HEK293 (cell line): ENCODE results near the gene ARHGDIA.

Experiments
- CTCF ChIA-PET: fragments of 350-600 bp; formaldehyde crosslinking; extraction: SDS; loops from one replicate; lab custom pipeline; 2021; ENCODE audit warnings: antibody characterized with exemption; lab: Yijun Ruan, JAX
- POLR2A ChIA-PET: fragments of 300-600 bp; formaldehyde crosslinking; extraction: SDS; loops from one replicate; lab custom pipeline; 2020; ENCODE audit warnings: antibody characterized with exemption, inconsistent platforms; lab: Yijun Ruan, JAX
- H3K27ac ChIP-seq: fragments of 200-500 bp; sonication (Bioruptor generic); 2 replicates; pipeline ENCODE4 v1.5.1; 2014; ENCODE audit warnings: low read depth, low read length, control low read depth, inconsistent platforms; ENCODE audit errors: extremely low read depth
- H3K36me3 ChIP-seq, 2 experiments: fragments of 200-500 bp in 1 of 2; sonication (Bioruptor generic) in 1 of 2; 1 replicate in 1 of 2; 2 replicates in 1 of 2; pipeline ENCODE4 v1.5.1; 2014 to 2017; ENCODE audit warnings: inconsistent platforms in 2 of 2, low read length in 2 of 2; ENCODE audit not compliant: control insufficient read depth in 2 of 2, insufficient read depth in 1 of 2
- H3K4me1 ChIP-seq: fragments of 200-500 bp; sonication (Bioruptor generic); 2 replicates; pipeline ENCODE4 v1.5.1; 2014; ENCODE audit warnings: mild to moderate bottlenecking, low read length, inconsistent platforms; ENCODE audit not compliant: control insufficient read depth, insufficient read depth
- H3K4me3 ChIP-seq: 2 replicates; pipeline ENCODE4 v1.5.1; 2011; ENCODE audit warnings: low read depth, mild to moderate bottlenecking, control low read depth, low read length, moderate library complexity
- H3K9me3 ChIP-seq: fragments of 200-500 bp; sonication (Bioruptor generic); 2 replicates; pipeline ENCODE4 v1.5.1; 2014; ENCODE audit warnings: low read depth, low read length, inconsistent platforms; ENCODE audit not compliant: control insufficient read depth, insufficient read depth
- EGR2 ChIP-seq: fragments of 450-650 bp; formaldehyde crosslinking; IDR thresholded peaks from 2 replicates; pipeline ENCODE4 v1.5.1; 2016; ENCODE audit warnings: low read depth, missing biosample characterization, missing genetic modification characterization
- FEZF1 ChIP-seq: fragments of 450-650 bp; formaldehyde crosslinking; IDR thresholded peaks from 2 replicates; pipeline ENCODE4 v1.5.1; 2016; ENCODE audit warnings: missing biosample characterization, missing genetic modification characterization
- HIC1 ChIP-seq: fragments of 450-650 bp; formaldehyde crosslinking; IDR thresholded peaks from 2 replicates; pipeline ENCODE4 v1.5.1; 2016; ENCODE audit warnings: missing biosample characterization, missing genetic modification characterization
- MEIS1 ChIP-seq: sonication (generic); formaldehyde crosslinking; IDR thresholded peaks from 2 replicates; pipeline ENCODE4 v1.8.1; 2022; ENCODE audit warnings: missing genetic modification reagents, mild to moderate bottlenecking, borderline replicate concordance
- PRDM1 ChIP-seq: fragments of 450-650 bp; formaldehyde crosslinking; IDR thresholded peaks from 2 replicates; pipeline ENCODE4; 2016; ENCODE audit warnings: missing biosample characterization, missing genetic modification characterization
- SCRT2 ChIP-seq: fragments of 450-650 bp; formaldehyde crosslinking; IDR thresholded peaks from 2 replicates; pipeline ENCODE4 v1.5.1; 2016; ENCODE audit warnings: missing biosample characterization, missing genetic modification characterization
- TCF7L2 ChIP-seq: IDR thresholded peaks from 2 replicates; pipeline ENCODE4 v1.6.1; 2011; ENCODE audit warnings: low read depth, mild to moderate bottlenecking, inconsistent platforms, low read length, moderate library complexity, borderline replicate concordance
- ZFHX2 ChIP-seq: fragments of 450-650 bp; formaldehyde crosslinking; conservative IDR thresholded peaks from 2 replicates; pipeline ENCODE4 v1.5.1; 2016; ENCODE audit warnings: missing biosample characterization, missing genetic modification characterization
- ZNF19 ChIP-seq: fragments of 450-650 bp; formaldehyde crosslinking; IDR thresholded peaks from 2 replicates; pipeline ENCODE4; 2016; ENCODE audit warnings: missing biosample characterization, missing genetic modification characterization, low read depth
- ZNF26 ChIP-seq: fragments of 450-650 bp; formaldehyde crosslinking; IDR thresholded peaks from 2 replicates; pipeline ENCODE4 v1.5.1; 2016; ENCODE audit warnings: missing biosample characterization, missing genetic modification characterization
- ZNF37A ChIP-seq: fragments of 450-650 bp; IDR thresholded peaks from 2 replicates; pipeline ENCODE4 v1.5.1; 2018; ENCODE audit warnings: missing biosample characterization, missing genetic modification characterization
- ZNF404 ChIP-seq: fragments of 450-650 bp; formaldehyde crosslinking; IDR thresholded peaks from 2 replicates; pipeline ENCODE4 v1.5.1; 2017; ENCODE audit warnings: missing biosample characterization, missing genetic modification characterization
- ZNF426 ChIP-seq: fragments of 450-650 bp; formaldehyde crosslinking; IDR thresholded peaks from 2 replicates; pipeline ENCODE4 v1.5.1; 2017; ENCODE audit warnings: missing biosample characterization, missing genetic modification characterization, mild to moderate bottlenecking, inconsistent platforms, moderate library complexity
- ZNF571 ChIP-seq: fragments of 450-650 bp; formaldehyde crosslinking; IDR thresholded peaks from 2 replicates; pipeline ENCODE4 v1.5.0; 2017; ENCODE audit warnings: missing biosample characterization, missing genetic modification characterization
- ZNF600 ChIP-seq: fragments of 450-650 bp; formaldehyde crosslinking; IDR thresholded peaks from 2 replicates; pipeline ENCODE4 v1.5.1; 2016; ENCODE audit warnings: missing biosample characterization, missing genetic modification characterization
- ZNF621 ChIP-seq: fragments of 450-650 bp; formaldehyde crosslinking; IDR thresholded peaks from 2 replicates; pipeline ENCODE4 v1.5.1; 2017; ENCODE audit warnings: missing biosample characterization, missing genetic modification characterization
- ZNF654 ChIP-seq: fragments of 450-650 bp; formaldehyde crosslinking; IDR thresholded peaks from 2 replicates; pipeline ENCODE4 v1.5.1; 2016; ENCODE audit warnings: low read depth, missing biosample characterization, missing genetic modification characterization
- ZNF76 ChIP-seq: fragments of 450-650 bp; formaldehyde crosslinking; IDR thresholded peaks from 2 replicates; pipeline ENCODE4; 2016; ENCODE audit warnings: low read depth, missing biosample characterization, missing genetic modification characterization, borderline replicate concordance
- ZNF830 ChIP-seq: fragments of 450-650 bp; IDR thresholded peaks from 2 replicates; pipeline ENCODE4 v1.5.0; 2018; ENCODE audit warnings: missing biosample characterization, missing genetic modification characterization, low read depth, mild to moderate bottlenecking, moderate library complexity
- TF ChIP-seq, protein P1 (sequence below): fragments of 450-650 bp; formaldehyde crosslinking; IDR thresholded peaks from 2 replicates; pipeline ENCODE4 v1.5.1; 2016; ENCODE audit warnings: missing biosample characterization, missing genetic modification characterization
- TF ChIP-seq, protein P2 (sequence below): fragments of 450-650 bp; formaldehyde crosslinking; IDR thresholded peaks from 2 replicates; pipeline ENCODE4 v1.5.1; 2016; ENCODE audit warnings: missing biosample characterization, missing genetic modification characterization
- TF ChIP-seq, protein P3 (sequence below): fragments of 450-650 bp; formaldehyde crosslinking; IDR thresholded peaks from 2 replicates; pipeline ENCODE4 v1.5.1; 2017; ENCODE audit warnings: missing biosample characterization, missing genetic modification characterization

The ARHGDIA gene

GRCh38 chr17:81870981-81871386 is at the start of gene ARHGDIA:
Gene ARHGDIA, minus strand, starts transcription at chr17:81871337. Its CDS starts 1,407 bp downstream, at chr17:81869930.
- Histone ChIP-seq H3K36me3 (peaks cover 0 to 42% of the 10 kb centered on the region in 2 experiments; a peak in 2 of 3 replicates), H3K4me3 (peak within 1 kb of the TSS; percentile 85), H3K27ac (peak within 1 kb of the TSS; percentile 100), H3K4me1 (peaks cover 17% of the 10 kb centered on the region; the same call in 1 of the 2 replicates), H3K9me3 (no peaks in the 10 kb centered on the region)
- ChIA-PET POLR2A (interaction anchor here (1.3 to 2.7 kb wide), 4 partner anchors 10 to 187 kb away, joined by 3 to 17 read pairs (median 6); partner anchors contain the start of genes ARL16, HGS and P4HB), CTCF (interaction anchor here (0.6 to 2.6 kb wide), 4 partner anchors 9 to 46 kb away, joined by 3 to 15 read pairs (median 4); no protein-coding TSS in a partner anchor)
- TF ChIP-seq ZNF426 (no peak), FEZF1 (tag by site-specific recombination) (0 out of 2 replicates have a peak, but pooled peaks have one; percentile 58)

- 0 out of 2 replicates have a peak, but pooled peaks cover 2% of the 10 kb centered on the region for H3K4me1 ChIP-seq
- peaks cover 6 to 64% of the 10 kb centered on the region in 2 experiments; a peak in 1 of 3 replicates for H3K36me3 ChIP-seq
- ChIA-PET CTCF (interaction anchor here (1.0 kb wide), 1 partner anchor 40 kb away, joined by 5 read pairs; no protein-coding TSS in a partner anchor), POLR2A (no interaction called here)
- no peak for TF ChIP-seq ZNF830 (tag by site-specific recombination)
- TF ChIP-seq ZNF404 (tag by site-specific recombination) = no peak
- TF ChIP-seq ZNF76 (tag by site-specific recombination) = no peak
- no peak for TF ChIP-seq SCRT2
- TF ChIP-seq ZNF571 = no peak
- no peak for TF ChIP-seq ZNF37A (tag by site-specific recombination)
- TF ChIP-seq, protein P1, sequence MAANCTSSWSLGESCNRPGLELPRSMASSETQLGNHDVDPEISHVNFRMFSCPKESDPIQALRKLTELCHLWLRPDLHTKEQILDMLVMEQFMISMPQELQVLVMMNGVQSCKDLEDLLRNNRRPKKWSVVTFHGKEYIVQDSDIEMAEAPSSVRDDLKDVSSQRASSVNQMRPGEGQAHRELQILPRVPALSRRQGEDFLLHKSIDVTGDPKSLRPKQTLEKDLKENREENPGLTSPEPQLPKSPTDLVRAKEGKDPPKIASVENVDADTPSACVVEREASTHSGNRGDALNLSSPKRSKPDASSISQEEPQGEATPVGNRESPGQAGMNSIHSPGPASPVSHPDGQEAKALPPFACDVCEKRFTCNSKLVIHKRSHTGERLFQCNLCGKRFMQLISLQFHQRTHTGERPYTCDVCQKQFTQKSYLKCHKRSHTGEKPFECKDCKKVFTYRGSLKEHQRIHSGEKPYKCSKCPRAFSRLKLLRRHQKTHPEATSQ (tag by site-specific recombination) = no peak
- no peak for TF ChIP-seq ZNF26 (tag by site-specific recombination)
- no peak for TF ChIP-seq EGR2 (tag by site-specific recombination)
- no peak for TF ChIP-seq HIC1 (tag by site-specific recombination)
- TF ChIP-seq, protein P2, sequence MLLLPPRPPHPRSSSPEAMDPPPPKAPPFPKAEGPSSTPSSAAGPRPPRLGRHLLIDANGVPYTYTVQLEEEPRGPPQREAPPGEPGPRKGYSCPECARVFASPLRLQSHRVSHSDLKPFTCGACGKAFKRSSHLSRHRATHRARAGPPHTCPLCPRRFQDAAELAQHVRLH = no peak
- no peak for TF ChIP-seq ZFHX2 (tag by site-specific recombination)
- no peak for TF ChIP-seq ZNF654 (tag by site-specific recombination)
- TF ChIP-seq, protein P3, sequence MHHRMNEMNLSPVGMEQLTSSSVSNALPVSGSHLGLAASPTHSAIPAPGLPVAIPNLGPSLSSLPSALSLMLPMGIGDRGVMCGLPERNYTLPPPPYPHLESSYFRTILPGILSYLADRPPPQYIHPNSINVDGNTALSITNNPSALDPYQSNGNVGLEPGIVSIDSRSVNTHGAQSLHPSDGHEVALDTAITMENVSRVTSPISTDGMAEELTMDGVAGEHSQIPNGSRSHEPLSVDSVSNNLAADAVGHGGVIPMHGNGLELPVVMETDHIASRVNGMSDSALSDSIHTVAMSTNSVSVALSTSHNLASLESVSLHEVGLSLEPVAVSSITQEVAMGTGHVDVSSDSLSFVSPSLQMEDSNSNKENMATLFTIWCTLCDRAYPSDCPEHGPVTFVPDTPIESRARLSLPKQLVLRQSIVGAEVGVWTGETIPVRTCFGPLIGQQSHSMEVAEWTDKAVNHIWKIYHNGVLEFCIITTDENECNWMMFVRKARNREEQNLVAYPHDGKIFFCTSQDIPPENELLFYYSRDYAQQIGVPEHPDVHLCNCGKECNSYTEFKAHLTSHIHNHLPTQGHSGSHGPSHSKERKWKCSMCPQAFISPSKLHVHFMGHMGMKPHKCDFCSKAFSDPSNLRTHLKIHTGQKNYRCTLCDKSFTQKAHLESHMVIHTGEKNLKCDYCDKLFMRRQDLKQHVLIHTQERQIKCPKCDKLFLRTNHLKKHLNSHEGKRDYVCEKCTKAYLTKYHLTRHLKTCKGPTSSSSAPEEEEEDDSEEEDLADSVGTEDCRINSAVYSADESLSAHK (tag by site-specific recombination) = no peak
- TF ChIP-seq PRDM1 (tag by site-specific recombination) = no peak
- TF ChIP-seq ZNF621 (tag by site-specific recombination) = no peak
- no peak for TF ChIP-seq MEIS1
- no peak for TF ChIP-seq TCF7L2
- TF ChIP-seq ZNF600 (tag by site-specific recombination) = no peak
- TF ChIP-seq ZNF19 = no peak
- no peaks in the 10 kb centered on the region for H3K9me3 ChIP-seq
- no peak overlapping the region for H3K4me3 ChIP-seq
- H3K27ac ChIP-seq = no peak overlapping the region
These were observed 47.9 kb upstream of the ARHGDIA start for GRCh38 chr17:81918832-81919545.
